Panc1 (cell line): ENCODE measurements around the gene TRAPPC8. TPM values are rescaled to one million over a fixed set of nuclear protein-coding genes. Genes with fewer than 3 reads are reported as not detected.
"Not testable (repeated sequence)": the region's sequence is repeated elsewhere in the genome, so short reads cannot be mapped to it uniquely, and the experiment has no call there.

Experiments used
- ATAC-seq: fragments of 200-7000 bp; cut with Tn5 transposase; 2 replicates; pipeline ENCODE4 v1.9.1; 2020; ENCODE audit warnings: mild to moderate bottlenecking, moderate library complexity
- BruUV-seq: library from RNA; stranded (reverse); fragments of 400-500 nt; replicated peaks from 2 replicates; lab custom pipeline; 2021; lab: Mats Ljungman, UMichigan
- CTCF ChIA-PET: fragments of 300-600 bp; sonication (Branson Sonifier 250); formaldehyde crosslinking; loops from one replicate; lab custom pipeline; 2022; ENCODE audit warnings: antibody characterized with exemption; lab: Charles Lee
- POLR2A ChIA-PET: fragments of 300-600 bp; sonication (Branson Sonifier 250); formaldehyde crosslinking; loops from one replicate; lab custom pipeline; 2022; ENCODE audit warnings: antibody characterized with exemption; lab: Charles Lee
- DNase-seq: peaks from one replicate; pipeline ENCODE4 v3.0.0-alpha.2; 2010; ENCODE audit warnings: low read depth, low spot score
- H3K27ac ChIP-seq: 2 replicates; pipeline ENCODE4 v1.5.1; 2011; ENCODE audit warnings: mild to moderate bottlenecking, low read length, inconsistent platforms
- H3K27me3 ChIP-seq: fragments of 200-500 bp; sonication (Bioruptor generic); 2 replicates; pipeline ENCODE4 v1.6.0; 2014; ENCODE audit warnings: low read length, inconsistent platforms; ENCODE audit not compliant: control insufficient read depth, insufficient read depth
- H3K36me3 ChIP-seq: fragments of 200-500 bp; sonication (Bioruptor generic); 2 replicates; pipeline ENCODE4 v1.5.1; 2014; ENCODE audit warnings: inconsistent platforms, mild to moderate bottlenecking, low read length, moderate library complexity; ENCODE audit not compliant: control insufficient read depth, insufficient read depth
- H3K4me1 ChIP-seq: 2 replicates; pipeline ENCODE4 v1.5.1; 2011; ENCODE audit warnings: inconsistent platforms, mild to moderate bottlenecking, low read length, moderate library complexity; ENCODE audit not compliant: control insufficient read depth, insufficient read depth
- H3K4me3 ChIP-seq, 2 experiments: 2 replicates each; pipeline ENCODE4 v1.5.1; 2011 to 2012; ENCODE audit warnings: low read depth in 2 of 2, low read length in 2 of 2, mild to moderate bottlenecking in 2 of 2, inconsistent platforms in 1 of 2, moderate library complexity in 1 of 2
- H3K9me3 ChIP-seq: fragments of 200-500 bp; sonication (Bioruptor generic); 2 replicates; pipeline ENCODE4 v1.5.1; 2014; ENCODE audit warnings: low read depth, mild to moderate bottlenecking, inconsistent platforms, low read length, moderate library complexity; ENCODE audit not compliant: control insufficient read depth, insufficient read depth
- CTCF ChIP-seq: fragments of 450-650 bp; IDR thresholded peaks from 2 replicates; pipeline ENCODE4 v1.5.1; 2017; ENCODE audit warnings: mild to moderate bottlenecking
- POLR2AphosphoS5 ChIP-seq: IDR thresholded peaks from 2 replicates; pipeline ENCODE4 v1.6.1; 2012; ENCODE audit warnings: mild to moderate bottlenecking, low read depth, low read length, moderate library complexity
- REST ChIP-seq, 2 experiments: IDR thresholded peaks; 2 replicates each; pipeline ENCODE4 v1.6.1; 2011 to 2012; ENCODE audit warnings: low read depth in 2 of 2, control low read depth in 1 of 2, low read length in 1 of 2, mild to moderate bottlenecking in 1 of 2, moderate library complexity in 1 of 2; ENCODE audit not compliant: insufficient read depth in 1 of 2
- SIN3A ChIP-seq: IDR thresholded peaks from 2 replicates; pipeline ENCODE4 v1.6.1; 2012; ENCODE audit warnings: low read depth, mild to moderate bottlenecking, low read length, moderate library complexity, borderline replicate concordance; ENCODE audit not compliant: insufficient read depth
- TCF7L2 ChIP-seq: IDR thresholded peaks from 2 replicates; pipeline ENCODE4 v1.6.1; 2011; ENCODE audit warnings: mild to moderate bottlenecking, low read depth, low read length, inconsistent platforms
- in situ Hi-C: cut with HindIII; loops from 2 replicates; pipeline ENCODE4 v1.10.0; 2016; ENCODE audit warnings: low sequenced_read_pairs, low pct_unique_long_range_greater_than_20kb
- intact Hi-C: fragments of 100-400 bp; cut with micrococcal nuclease; formaldehyde crosslinking; loops from one replicate; pipeline ENCODE4 v1.10.0; 2022; ENCODE audit not compliant: unreplicated experiment
- total RNA-seq: library from RNA; stranded (reverse); gene quantifications from one replicate; pipeline ENCODE4 v1.2.1, GENCODE V29; 2021; ENCODE audit not compliant: unreplicated experiment

The TRAPPC8 gene
- total RNA-seq, 1 experiment from 2014 or later, result 35.3 TPM

- H3K36me3 ChIP-seq, H3K4me1 ChIP-seq, in situ Hi-C loops, H3K4me3 ChIP-seq, DNase-seq, BruUV-seq, CTCF ChIA-PET, ATAC-seq, POLR2A ChIA-PET, intact Hi-C loops, H3K27me3 ChIP-seq, H3K9me3 ChIP-seq, H3K27ac ChIP-seq: not testable (repeated sequence)
Measured at GRCh38 chr18:31810336-31811130, 132.4 kb downstream of the TRAPPC8 start.

- H3K4me1 ChIP-seq, H3K9me3 ChIP-seq, H3K27me3 ChIP-seq, in situ Hi-C loops, DNase-seq, intact Hi-C loops, CTCF ChIA-PET, H3K27ac ChIP-seq, H3K36me3 ChIP-seq, BruUV-seq, ATAC-seq, POLR2A ChIA-PET, H3K4me3 ChIP-seq: not testable (repeated sequence)
Measured at GRCh38 chr18:31809049-31809448, 133.9 kb downstream of the TRAPPC8 start.

- Histone ChIP-seq H3K27ac (no peak overlapping the region), H3K4me1 (no peaks in the 10 kb centered on the region), H3K4me3 (no peak overlapping the region), H3K27me3 (no peaks in the 10 kb centered on the region), H3K9me3 (no peaks in the 10 kb centered on the region), H3K36me3 (no peaks in the 10 kb centered on the region)
- in situ Hi-C loops, result no loop called here
- ChIA-PET POLR2A (no interaction called here), CTCF (no interaction called here)
- ATAC-seq (no peak), DNase-seq (no peak)
- BruUV-seq, result no TSS peak
- intact Hi-C loops, result no loop called here
- no peak for TF ChIP-seq REST (IDR thresholded peaks at IDR 0.05; ENCODE audit: insufficient read depth in 1 of 2, low read depth in 2 of 2, low read length in 1 of 2)
- no peak for TF ChIP-seq CTCF
- TF ChIP-seq SIN3A, result no peak
- TF ChIP-seq POLR2AphosphoS5, result no peak
- no peak for TF ChIP-seq TCF7L2
Measured at GRCh38 chr18:31801078-31801477, 141.8 kb downstream of the TRAPPC8 start.

GRCh38 chr18:31799257-31799656, 143.7 kb downstream of the TRAPPC8 start:
- CTCF ChIA-PET, H3K27me3 ChIP-seq, H3K4me1 ChIP-seq, H3K4me3 ChIP-seq, DNase-seq, BruUV-seq, intact Hi-C loops, H3K36me3 ChIP-seq, POLR2A ChIA-PET, H3K27ac ChIP-seq, in situ Hi-C loops, ATAC-seq, H3K9me3 ChIP-seq: not testable (repeated sequence)
